GM12801 (cell line): ENCODE results near the gene C2CD2L.

Source experiments
- TF ChIP-seq, protein P1 (sequence below): IDR thresholded peaks from one replicate; pipeline ENCODE4 v1.5.1; 2011; ENCODE audit warnings: control low read depth; ENCODE audit not compliant: insufficient read length; ENCODE audit errors: extremely low read depth

Gene C2CD2L

DNA sequence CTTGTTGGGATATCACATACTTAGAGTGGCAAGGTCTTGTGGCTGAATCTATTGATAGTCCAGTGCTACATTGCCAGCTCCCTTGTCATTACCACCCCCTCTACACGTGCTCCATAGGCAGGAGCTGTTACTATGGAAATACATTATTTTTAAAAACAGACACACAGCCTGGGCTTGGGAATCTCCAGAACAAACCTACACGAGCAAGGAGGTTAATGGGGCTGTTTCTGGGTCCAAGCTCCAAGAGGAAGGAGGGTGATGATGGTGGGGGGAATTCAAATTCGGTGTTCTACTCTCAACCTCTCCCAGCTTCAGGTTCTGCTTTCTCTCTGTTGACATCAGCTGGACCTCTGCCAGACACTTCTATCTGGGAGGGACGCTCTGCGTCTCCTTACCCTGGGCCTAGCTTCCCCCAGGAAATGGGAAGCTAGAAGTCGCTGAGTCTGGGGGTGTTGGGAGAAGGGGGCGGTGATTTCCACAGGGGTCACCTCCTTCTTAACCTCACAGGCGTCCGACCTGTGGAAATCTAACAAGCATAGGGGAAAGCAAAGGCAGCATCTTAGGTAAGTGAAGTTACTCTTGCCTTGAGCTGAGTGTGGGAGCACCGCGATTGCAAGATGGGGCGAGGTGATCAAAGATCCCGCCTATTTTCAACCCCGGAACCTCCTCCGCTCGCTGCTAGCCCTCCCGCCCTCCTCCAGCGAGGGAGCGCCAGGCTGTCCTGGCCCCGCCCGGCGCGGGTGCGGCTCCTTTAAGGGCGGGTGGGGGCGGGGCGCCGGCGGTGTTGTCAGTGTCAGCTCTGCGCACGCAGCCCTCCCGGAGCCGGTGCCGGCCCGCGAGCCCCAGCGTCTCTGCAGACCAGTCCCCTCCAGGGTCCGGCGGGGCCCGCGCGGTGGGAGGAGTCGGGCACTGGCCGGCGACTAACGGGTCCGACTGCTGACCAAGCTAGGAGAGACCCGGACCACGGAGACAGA, at the start of gene C2CD2L:
Gene C2CD2L (plus strand): TSS at position 781 of the 974 bp plus-strand sequence. CDS start 398 bp downstream, outside the sequence.
- TF ChIP-seq, protein P1, sequence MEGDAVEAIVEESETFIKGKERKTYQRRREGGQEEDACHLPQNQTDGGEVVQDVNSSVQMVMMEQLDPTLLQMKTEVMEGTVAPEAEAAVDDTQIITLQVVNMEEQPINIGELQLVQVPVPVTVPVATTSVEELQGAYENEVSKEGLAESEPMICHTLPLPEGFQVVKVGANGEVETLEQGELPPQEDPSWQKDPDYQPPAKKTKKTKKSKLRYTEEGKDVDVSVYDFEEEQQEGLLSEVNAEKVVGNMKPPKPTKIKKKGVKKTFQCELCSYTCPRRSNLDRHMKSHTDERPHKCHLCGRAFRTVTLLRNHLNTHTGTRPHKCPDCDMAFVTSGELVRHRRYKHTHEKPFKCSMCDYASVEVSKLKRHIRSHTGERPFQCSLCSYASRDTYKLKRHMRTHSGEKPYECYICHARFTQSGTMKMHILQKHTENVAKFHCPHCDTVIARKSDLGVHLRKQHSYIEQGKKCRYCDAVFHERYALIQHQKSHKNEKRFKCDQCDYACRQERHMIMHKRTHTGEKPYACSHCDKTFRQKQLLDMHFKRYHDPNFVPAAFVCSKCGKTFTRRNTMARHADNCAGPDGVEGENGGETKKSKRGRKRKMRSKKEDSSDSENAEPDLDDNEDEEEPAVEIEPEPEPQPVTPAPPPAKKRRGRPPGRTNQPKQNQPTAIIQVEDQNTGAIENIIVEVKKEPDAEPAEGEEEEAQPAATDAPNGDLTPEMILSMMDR = no peak

DNA sequence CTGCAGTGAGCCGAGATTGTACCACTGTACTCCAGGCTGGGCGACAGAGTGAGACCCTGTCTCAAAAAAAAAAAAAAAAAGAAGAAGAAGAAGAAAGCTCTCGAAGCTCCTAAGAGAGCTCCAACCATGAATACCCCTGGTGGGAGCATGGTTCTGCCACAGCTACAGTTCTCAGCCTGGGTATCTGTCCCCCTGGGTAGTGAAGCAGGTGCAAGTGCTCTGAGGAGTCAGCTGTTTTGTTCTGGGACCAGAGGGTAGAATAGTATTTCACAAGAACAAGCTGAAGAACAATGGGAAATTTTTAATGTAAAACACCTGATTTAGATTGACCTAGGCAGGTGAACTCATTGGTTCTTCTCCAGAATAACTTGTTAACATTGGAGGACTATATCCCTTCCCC, 45.9 kb upstream of the C2CD2L start:
- TF ChIP-seq, protein P1 = no peak

DNA sequence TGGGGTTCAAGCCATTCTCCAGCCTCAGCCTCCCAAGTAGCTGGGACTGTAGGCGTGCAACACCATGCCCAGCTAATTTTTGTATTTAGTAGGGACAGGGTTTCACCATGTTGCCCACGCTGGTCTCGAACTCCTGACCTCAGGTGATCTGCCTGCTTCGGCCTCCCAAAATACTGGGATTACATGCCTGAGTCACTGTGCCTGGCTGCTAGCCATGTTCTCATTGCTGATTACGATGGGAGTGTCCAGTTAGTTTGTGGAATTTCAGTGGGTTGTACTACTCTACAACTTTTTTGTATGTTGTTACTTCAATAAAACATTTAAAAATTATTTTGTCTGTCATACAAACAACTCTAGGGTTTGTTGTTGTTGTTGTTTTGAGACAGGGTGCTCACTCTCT, 44.4 kb upstream of the C2CD2L start:
- TF ChIP-seq, protein P1 = no peak

DNA sequence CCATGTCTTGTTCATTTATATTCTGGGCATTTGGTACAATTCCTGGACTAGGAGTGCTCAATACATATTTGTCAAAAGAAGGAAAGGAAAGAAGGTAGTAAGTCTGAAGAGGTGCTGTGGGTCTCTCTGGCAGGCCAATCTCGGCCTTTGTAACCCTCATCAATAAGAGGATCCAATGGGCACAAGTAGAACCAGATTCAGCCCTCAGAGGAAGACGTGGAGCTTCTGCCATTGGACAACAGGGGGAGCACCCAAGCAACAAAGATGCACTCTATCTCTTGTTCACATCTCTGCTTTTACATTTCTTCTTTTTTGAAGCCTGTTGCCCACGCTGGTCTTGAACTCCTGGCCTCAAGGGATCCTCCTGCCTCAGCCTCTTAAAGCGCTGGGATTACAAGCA, 41.8 kb upstream of the C2CD2L start:
- TF ChIP-seq, protein P1 = no peak

DNA sequence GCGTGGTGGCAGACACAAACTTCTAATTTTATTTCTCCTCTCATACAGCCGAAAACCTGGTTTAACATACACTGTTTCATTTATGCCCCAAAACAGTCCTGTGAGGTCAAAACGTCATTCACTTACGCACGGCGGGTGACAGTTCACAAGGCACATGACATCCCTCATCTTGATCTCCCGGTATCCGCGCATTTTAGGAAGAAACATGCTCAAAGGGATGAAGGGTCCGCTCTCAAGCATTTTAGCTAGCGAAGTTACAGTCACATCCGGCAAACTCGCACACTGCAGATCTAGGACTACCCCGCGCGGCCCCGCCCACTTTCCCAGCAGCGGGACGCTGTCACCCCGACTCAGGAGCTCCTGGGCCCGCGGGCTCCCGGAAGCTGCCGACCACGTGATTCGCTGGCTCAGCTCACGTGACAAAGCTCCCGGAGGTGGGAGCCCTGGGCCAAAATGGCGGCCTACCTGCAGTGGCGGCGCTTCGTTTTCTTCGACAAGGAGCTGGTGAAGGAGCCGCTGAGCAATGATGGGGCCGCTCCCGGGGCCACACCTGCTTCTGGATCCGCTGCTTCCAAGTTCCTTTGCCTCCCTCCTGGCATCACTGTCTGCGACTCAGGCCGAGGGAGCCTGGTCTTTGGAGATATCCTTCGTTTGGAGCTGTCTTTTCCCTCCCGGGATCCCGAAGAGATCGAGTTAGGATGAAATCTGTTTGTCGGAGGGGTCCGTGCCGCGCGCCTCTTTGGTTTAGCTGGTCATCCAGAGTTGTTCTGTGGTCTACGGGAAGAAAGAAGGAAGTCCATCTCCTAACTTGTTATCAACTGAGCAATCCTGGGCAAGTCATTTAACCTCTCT, 39.5 kb upstream of the C2CD2L start, which contains the start of gene VPS11:
Gene VPS11 (plus strand): TSS at position 448 of the 852 bp plus-strand sequence. CDS start 6 bp downstream, at position 454.
- TF ChIP-seq, protein P1 = no peak

DNA sequence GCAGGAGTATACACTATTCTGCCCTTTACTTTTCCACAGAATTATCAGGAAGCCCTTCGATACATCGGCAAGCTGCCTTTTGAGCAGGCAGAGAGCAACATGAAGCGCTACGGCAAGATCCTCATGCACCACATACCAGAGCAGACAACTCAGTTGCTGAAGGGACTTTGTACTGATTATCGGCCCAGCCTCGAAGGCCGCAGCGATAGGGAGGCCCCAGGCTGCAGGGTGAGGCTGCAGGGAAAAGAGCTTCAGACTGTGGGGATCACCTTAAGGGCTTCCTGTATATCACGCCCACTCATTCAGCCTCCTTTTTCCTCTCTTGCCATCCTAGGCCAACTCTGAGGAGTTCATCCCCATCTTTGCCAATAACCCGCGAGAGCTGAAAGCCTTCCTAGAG, 29.3 kb upstream of the C2CD2L start:
- TF ChIP-seq, protein P1 = no peak
